ENCODE data around the gene LY6G5B. TPM values are rescaled to one million over a fixed set of nuclear protein-coding genes. Genes with fewer than 3 reads are reported as not detected.
A peak's percentile ranks its signal among the peaks of the same experiment; 100 is the strongest.

The LY6G5B gene
- total RNA-seq, 1 donor from 2014 or later: 24.8 TPM

GRCh38 chr6:31652925-31653724, 16.7 kb upstream of the LY6G5B start:
- H3K27me3 Mint-ChIP-seq: no peaks in the 10 kb centered on the region
- H3K4me3 Mint-ChIP-seq (ENCODE audit: low read depth): peak overlapping the region; percentile 94
- TF ChIP-seq, protein P1, sequence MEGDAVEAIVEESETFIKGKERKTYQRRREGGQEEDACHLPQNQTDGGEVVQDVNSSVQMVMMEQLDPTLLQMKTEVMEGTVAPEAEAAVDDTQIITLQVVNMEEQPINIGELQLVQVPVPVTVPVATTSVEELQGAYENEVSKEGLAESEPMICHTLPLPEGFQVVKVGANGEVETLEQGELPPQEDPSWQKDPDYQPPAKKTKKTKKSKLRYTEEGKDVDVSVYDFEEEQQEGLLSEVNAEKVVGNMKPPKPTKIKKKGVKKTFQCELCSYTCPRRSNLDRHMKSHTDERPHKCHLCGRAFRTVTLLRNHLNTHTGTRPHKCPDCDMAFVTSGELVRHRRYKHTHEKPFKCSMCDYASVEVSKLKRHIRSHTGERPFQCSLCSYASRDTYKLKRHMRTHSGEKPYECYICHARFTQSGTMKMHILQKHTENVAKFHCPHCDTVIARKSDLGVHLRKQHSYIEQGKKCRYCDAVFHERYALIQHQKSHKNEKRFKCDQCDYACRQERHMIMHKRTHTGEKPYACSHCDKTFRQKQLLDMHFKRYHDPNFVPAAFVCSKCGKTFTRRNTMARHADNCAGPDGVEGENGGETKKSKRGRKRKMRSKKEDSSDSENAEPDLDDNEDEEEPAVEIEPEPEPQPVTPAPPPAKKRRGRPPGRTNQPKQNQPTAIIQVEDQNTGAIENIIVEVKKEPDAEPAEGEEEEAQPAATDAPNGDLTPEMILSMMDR (IDR thresholded peaks at IDR 0.05; ENCODE audit: unreplicated experiment): no peak
- H3K4me1 Mint-ChIP-seq (ENCODE audit: low read depth): peaks cover 47% of the 10 kb centered on the region
- peak overlapping the region; percentile 100 for H3K27ac Mint-ChIP-seq
- no peaks in the 10 kb centered on the region for H3K9me3 Mint-ChIP-seq (ENCODE audit: low read depth)
- no peak for DNase-seq (ENCODE audit: low spot score, unreplicated experiment)
- peaks cover 13% of the 10 kb centered on the region for H3K36me3 Mint-ChIP-seq (ENCODE audit: insufficient read depth)

DNA sequence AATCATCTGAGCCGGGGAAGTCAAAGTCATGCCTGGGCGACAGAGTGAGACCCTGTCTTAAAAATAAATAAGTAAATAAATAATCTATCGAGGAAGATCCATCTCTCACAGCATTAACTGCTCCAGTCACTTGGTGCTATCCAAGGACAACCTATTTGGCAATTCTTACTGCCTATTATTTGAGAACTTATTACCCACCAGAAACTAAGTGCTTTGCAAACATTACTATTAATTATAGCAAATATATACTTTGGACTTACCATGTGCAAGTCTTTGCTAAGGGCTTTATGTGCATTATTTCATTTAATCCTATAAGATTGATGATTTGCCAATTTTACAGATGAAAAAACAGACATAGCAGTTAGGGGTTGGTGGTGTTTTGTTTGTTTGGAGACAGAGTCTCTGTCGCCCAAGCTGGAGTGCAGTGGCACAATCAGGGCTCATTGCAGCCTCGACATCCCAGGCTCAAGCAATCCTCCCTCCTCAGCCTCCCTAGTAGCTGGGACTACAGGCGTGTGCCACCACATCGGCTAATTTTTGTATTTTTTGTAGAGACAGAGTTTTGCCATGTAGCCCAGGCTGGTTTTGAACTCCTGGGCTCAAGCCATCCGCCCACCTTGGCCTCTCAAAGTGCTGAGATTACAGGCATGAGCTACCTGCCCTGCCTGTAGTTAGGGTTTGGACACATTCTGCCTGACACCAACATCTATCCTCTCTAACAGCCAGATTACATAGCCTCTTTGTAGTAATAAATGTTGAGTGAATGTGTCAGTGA, 15.0 kb upstream of the LY6G5B start:
- Mint-ChIP-seq H3K9me3 (ENCODE audit: low read depth) (no peaks in the 10 kb centered on the region), H3K4me3 (ENCODE audit: low read depth) (peak overlapping the region; percentile 45), H3K27me3 (no peaks in the 10 kb centered on the region), H3K36me3 (ENCODE audit: insufficient read depth) (peaks cover 6% of the 10 kb centered on the region), H3K27ac (peak overlapping the region; percentile 88), H3K4me1 (ENCODE audit: low read depth) (peaks cover 60% of the 10 kb centered on the region)
- TF ChIP-seq, protein P1 (IDR thresholded peaks at IDR 0.05; ENCODE audit: unreplicated experiment): no peak
- no peak for DNase-seq (ENCODE audit: low spot score, unreplicated experiment)

- DNase-seq (ENCODE audit: low spot score, unreplicated experiment): no peak
- peaks cover 3% of the 10 kb centered on the region for H3K36me3 Mint-ChIP-seq (ENCODE audit: insufficient read depth)
- no peaks in the 10 kb centered on the region for H3K9me3 Mint-ChIP-seq (ENCODE audit: low read depth)
- peaks cover 62% of the 10 kb centered on the region for H3K4me1 Mint-ChIP-seq (ENCODE audit: low read depth)
- TF ChIP-seq, protein P1 (IDR thresholded peaks at IDR 0.05; ENCODE audit: unreplicated experiment): no peak
- H3K27me3 Mint-ChIP-seq: no peaks in the 10 kb centered on the region
- peak within 1 kb of the TSS; percentile 50 for H3K4me3 Mint-ChIP-seq (ENCODE audit: low read depth)
- peak within 1 kb of the TSS; percentile 88 for H3K27ac Mint-ChIP-seq
These were observed 14.2 kb upstream of the LY6G5B start, which contains the start of gene APOM for GRCh38 chr6:31655349-31656237. Gene APOM (plus strand): TSS chr6:31655894. CDS start chr6:31655967, 73 bp downstream.

- H3K9me3 Mint-ChIP-seq (ENCODE audit: low read depth): no peaks in the 10 kb centered on the region
- H3K4me1 Mint-ChIP-seq (ENCODE audit: low read depth): peaks cover 53% of the 10 kb centered on the region
- H3K27ac Mint-ChIP-seq: no peak overlapping the region
- TF ChIP-seq, protein P1 (IDR thresholded peaks at IDR 0.05; ENCODE audit: unreplicated experiment): no peak
- H3K27me3 Mint-ChIP-seq: no peaks in the 10 kb centered on the region
- DNase-seq (ENCODE audit: low spot score, unreplicated experiment): no peak
- peaks cover 5% of the 10 kb centered on the region for H3K36me3 Mint-ChIP-seq (ENCODE audit: insufficient read depth)
- H3K4me3 Mint-ChIP-seq (ENCODE audit: low read depth): peak overlapping the region; percentile 16
These were observed 12.2 kb upstream of the LY6G5B start for GRCh38 chr6:31657406-31658157.
